Keratinocyte (primary cell): ENCODE results near the gene EPSTI1. TPM values are rescaled to one million over a fixed set of nuclear protein-coding genes. Genes with fewer than 3 reads are reported as not detected.
A peak's percentile ranks its signal among the peaks of the same experiment; 100 is the strongest.

Experiments used
- DNase-seq: peaks from one replicate; pipeline ENCODE4 v3.0.0-alpha.2; 2011; ENCODE audit warnings: low read depth, missing footprints, low spot score
- FAIRE-seq: peaks from 2 replicates; lab custom pipeline; 2011; peaks lifted over from hg19 to GRCh38; lab: Jason Lieb, UNC
- H2AFZ ChIP-seq: 2 replicates; pipeline ENCODE4 v1.6.0; 2012; ENCODE audit warnings: low read length, control low read depth, inconsistent platforms; ENCODE audit not compliant: control insufficient read depth
- H3K27ac ChIP-seq: 2 replicates; pipeline ENCODE4 v1.5.1; 2011; ENCODE audit warnings: low read length; ENCODE audit not compliant: control insufficient read depth, insufficient read depth
- H3K27me3 ChIP-seq: 3 replicates; pipeline ENCODE4 v1.6.0; 2011; ENCODE audit warnings: low read length; ENCODE audit not compliant: control insufficient read depth, insufficient read depth; ENCODE audit errors: extremely low read depth
- H3K36me3 ChIP-seq, 2 experiments: 2 replicates in 1 of 2; 3 replicates in 1 of 2; pipeline ENCODE4 v1.5.1; 2011; ENCODE audit warnings: low read length in 2 of 2, mild to moderate bottlenecking in 1 of 2; ENCODE audit not compliant: control insufficient read depth in 2 of 2, insufficient read depth in 2 of 2; ENCODE audit errors: extremely low read depth in 1 of 2
- H3K4me1 ChIP-seq: 3 replicates; pipeline ENCODE4 v1.5.1; 2011; ENCODE audit warnings: low read length; ENCODE audit not compliant: control insufficient read depth, insufficient read depth; ENCODE audit errors: extremely low read depth
- H3K4me2 ChIP-seq: 3 replicates; pipeline ENCODE4 v1.6.0; 2011; ENCODE audit warnings: low read depth, low read length; ENCODE audit not compliant: control insufficient read depth, insufficient read depth; ENCODE audit errors: extremely low read depth
- H3K4me3 ChIP-seq, 3 experiments: fragments of 200-600 bp in 1 of 3; sonication (generic) in 1 of 3; 2 replicates in 2 of 3; 3 replicates in 1 of 3; pipeline ENCODE4 v1.5.1; 2011 to 2016; ENCODE audit warnings: low read length in 3 of 3, mild to moderate bottlenecking in 3 of 3, control low read depth in 2 of 3, inconsistent platforms in 1 of 3, low read depth in 1 of 3, mixed read lengths in 1 of 3, mixed run types in 1 of 3, moderate library complexity in 1 of 3; ENCODE audit not compliant: control insufficient read depth in 2 of 3, insufficient read depth in 2 of 3; ENCODE audit errors: extremely low read depth in 1 of 3
- H3K79me2 ChIP-seq: 2 replicates; pipeline ENCODE4 v1.6.0; 2012; ENCODE audit warnings: low read length; ENCODE audit not compliant: control insufficient read depth, insufficient read depth
- H3K9ac ChIP-seq: 3 replicates; pipeline ENCODE4 v1.6.0; 2011; ENCODE audit warnings: low read length; ENCODE audit not compliant: control insufficient read depth, insufficient read depth; ENCODE audit errors: extremely low read depth
- H3K9me1 ChIP-seq: 3 replicates; pipeline ENCODE4 v1.6.0; 2011; ENCODE audit warnings: low read length; ENCODE audit not compliant: control insufficient read depth, insufficient read depth; ENCODE audit errors: extremely low read depth
- H3K9me3 ChIP-seq: 2 replicates; pipeline ENCODE4 v1.5.1; 2012; ENCODE audit warnings: low read depth, low read length; ENCODE audit not compliant: control insufficient read depth
- H4K20me1 ChIP-seq: 3 replicates; pipeline ENCODE4 v1.6.0; 2011; ENCODE audit warnings: low read length; ENCODE audit not compliant: control insufficient read depth, insufficient read depth; ENCODE audit errors: extremely low read depth
- EZH2 ChIP-seq: IDR thresholded peaks from one replicate; pipeline ENCODE4 v1.6.1; 2012; ENCODE audit warnings: inconsistent platforms, mild to moderate bottlenecking, low read length, moderate library complexity
- dilution Hi-C: fragments of 300-500 bp; cut with MboI; formaldehyde crosslinking; loops from one replicate; pipeline ENCODE4 v1.7.0; 2020; ENCODE audit warnings: low sequenced_read_pairs; ENCODE audit not compliant: extremely low pct_ligation_motif_present
- polyA plus RNA-seq, 5 experiments: library from polyadenylated mRNA; depleted of rRNA in 3 of 5; stranded (reverse) in 3 of 5; stranded (forward) in 1 of 5; unstranded in 1 of 5; fragments of >200 nt; gene quantifications; 1 replicate in 1 of 5; 2 replicates in 3 of 5; 3 replicates in 1 of 5; pipeline versions ENCODE4 v1.2.1 to v1.2.3, GENCODE V29; 2011 to 2012; ENCODE audit warnings: missing spikeins in 2 of 5, low read depth in 1 of 5, low replicate concordance in 1 of 5
- TF ChIP-seq, protein P1 (sequence below), 3 experiments: IDR thresholded peaks in 1 of 3; conservative IDR thresholded peaks in 1 of 3; optimal IDR thresholded peaks in 1 of 3; 2 replicates in 2 of 3; 3 replicates in 1 of 3; pipeline versions ENCODE3 to v1.5.1; 2011; ENCODE audit warnings: low read length in 3 of 3, mild to moderate bottlenecking in 3 of 3, moderate library complexity in 2 of 3, control low read depth in 1 of 3, inconsistent platforms in 1 of 3; ENCODE audit not compliant: insufficient read depth in 2 of 3; ENCODE audit errors: extremely low read depth in 1 of 3

EPSTI1 gene
- polyA plus RNA-seq, 1 donor (not counting 4 experiments of a cell fraction or from before 2014, with no cell fraction given): 13.0 TPM

DNA sequence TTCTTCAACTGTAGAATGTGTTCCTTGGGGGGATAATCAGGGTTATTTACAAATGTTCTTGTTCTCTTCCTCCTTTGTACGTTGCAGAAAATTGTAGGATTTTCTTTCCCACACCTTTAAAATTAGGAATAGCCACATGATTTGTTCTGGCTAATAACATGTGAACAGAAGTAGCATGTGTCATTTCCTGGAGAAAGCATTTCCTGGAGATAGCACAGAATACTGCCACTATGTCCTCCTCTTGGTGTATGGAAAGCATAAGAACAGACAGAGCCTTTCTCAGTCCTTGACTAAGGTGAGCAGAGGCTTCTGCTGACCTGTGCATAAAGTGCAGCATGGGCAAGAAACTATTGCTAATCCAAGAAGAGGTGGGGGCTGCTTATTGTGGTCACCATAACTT is 108.9 kb downstream of the EPSTI1 start:
- no peaks in the 10 kb centered on the region for H3K27me3 ChIP-seq
- dilution Hi-C loops: no loop called here
- H3K27ac ChIP-seq: no peak overlapping the region
- H3K4me1 ChIP-seq: peaks cover 8% of the 10 kb centered on the region
- no peak for DNase-seq
- H3K9me3 ChIP-seq: no peaks in the 10 kb centered on the region
- H3K79me2 ChIP-seq: no peaks in the 10 kb centered on the region
- H3K9ac ChIP-seq: no peak overlapping the region
- H3K9me1 ChIP-seq: no peaks in the 10 kb centered on the region
- H4K20me1 ChIP-seq: no peaks in the 10 kb centered on the region
- no peak for FAIRE-seq
- peak overlapping the region; percentile 39 for H2AFZ ChIP-seq
- H3K4me3 ChIP-seq: no peak overlapping the region
- no peak for TF ChIP-seq EZH2
- TF ChIP-seq, protein P1, sequence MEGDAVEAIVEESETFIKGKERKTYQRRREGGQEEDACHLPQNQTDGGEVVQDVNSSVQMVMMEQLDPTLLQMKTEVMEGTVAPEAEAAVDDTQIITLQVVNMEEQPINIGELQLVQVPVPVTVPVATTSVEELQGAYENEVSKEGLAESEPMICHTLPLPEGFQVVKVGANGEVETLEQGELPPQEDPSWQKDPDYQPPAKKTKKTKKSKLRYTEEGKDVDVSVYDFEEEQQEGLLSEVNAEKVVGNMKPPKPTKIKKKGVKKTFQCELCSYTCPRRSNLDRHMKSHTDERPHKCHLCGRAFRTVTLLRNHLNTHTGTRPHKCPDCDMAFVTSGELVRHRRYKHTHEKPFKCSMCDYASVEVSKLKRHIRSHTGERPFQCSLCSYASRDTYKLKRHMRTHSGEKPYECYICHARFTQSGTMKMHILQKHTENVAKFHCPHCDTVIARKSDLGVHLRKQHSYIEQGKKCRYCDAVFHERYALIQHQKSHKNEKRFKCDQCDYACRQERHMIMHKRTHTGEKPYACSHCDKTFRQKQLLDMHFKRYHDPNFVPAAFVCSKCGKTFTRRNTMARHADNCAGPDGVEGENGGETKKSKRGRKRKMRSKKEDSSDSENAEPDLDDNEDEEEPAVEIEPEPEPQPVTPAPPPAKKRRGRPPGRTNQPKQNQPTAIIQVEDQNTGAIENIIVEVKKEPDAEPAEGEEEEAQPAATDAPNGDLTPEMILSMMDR (optimal IDR thresholded peaks at IDR 0.05 in 1 of 3, IDR thresholded peaks at IDR 0.05 in 1 of 3, conservative IDR thresholded peaks at IDR 0.05 in 1 of 3; ENCODE audit: extremely low read depth in 1 of 3, insufficient read depth in 2 of 3, low read length in 3 of 3): no peak
- H3K36me3 ChIP-seq: no peaks in the 10 kb centered on the region
- H3K4me2 ChIP-seq: peak overlapping the region; percentile 35

DNA sequence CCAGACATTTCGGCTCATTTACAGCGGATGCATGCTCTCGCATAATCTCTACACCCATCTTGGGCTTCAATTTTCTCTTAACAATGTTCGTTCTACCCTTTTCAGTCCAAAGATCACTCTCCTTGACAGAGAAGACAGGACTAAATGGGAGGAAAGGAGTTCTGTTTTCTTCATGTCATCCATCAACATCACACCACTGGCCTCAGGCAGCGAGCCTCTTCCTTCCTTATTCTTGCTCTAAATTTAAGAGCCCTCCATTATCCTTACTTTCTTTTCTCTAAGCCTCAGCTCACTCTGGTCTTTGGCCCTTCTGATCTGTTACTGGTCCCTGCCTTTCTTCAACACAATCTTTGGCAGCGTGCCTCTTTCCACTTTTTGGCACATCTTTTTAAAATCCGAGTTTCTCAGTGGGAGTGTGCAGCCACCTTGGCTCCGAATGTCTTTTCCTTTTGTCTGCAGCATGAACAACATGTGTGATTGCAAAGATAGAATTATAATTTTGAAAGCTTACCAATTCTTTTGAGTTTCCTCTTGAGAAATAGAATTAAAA is 111.9 kb downstream of the EPSTI1 start:
- TF ChIP-seq, protein P1 (optimal IDR thresholded peaks at IDR 0.05 in 1 of 3, IDR thresholded peaks at IDR 0.05 in 1 of 3, conservative IDR thresholded peaks at IDR 0.05 in 1 of 3; ENCODE audit: extremely low read depth in 1 of 3, insufficient read depth in 2 of 3, low read length in 3 of 3): no peak
- TF ChIP-seq EZH2: no peak
- dilution Hi-C loops: no loop called here
- H3K4me3 ChIP-seq: no peak overlapping the region
- H3K79me2 ChIP-seq: no peaks in the 10 kb centered on the region
- peaks cover 14% of the 10 kb centered on the region for H3K4me1 ChIP-seq
- no peaks in the 10 kb centered on the region for H3K36me3 ChIP-seq
- FAIRE-seq (no peak), DNase-seq (no peak)
- H3K9ac ChIP-seq: no peak overlapping the region
- H3K9me3 ChIP-seq: no peaks in the 10 kb centered on the region
- peaks cover 4% of the 10 kb centered on the region for H3K27me3 ChIP-seq
- no peak overlapping the region for H2AFZ ChIP-seq
- H3K9me1 ChIP-seq: no peaks in the 10 kb centered on the region
- no peaks in the 10 kb centered on the region for H4K20me1 ChIP-seq
- peak overlapping the region; percentile 35 for H3K4me2 ChIP-seq
- no peak overlapping the region for H3K27ac ChIP-seq
